Measurements from ENCODE around the gene CALML4.
"Not testable (repeated sequence)": the region's sequence is repeated elsewhere in the genome, so short reads cannot be mapped to it uniquely, and the experiment has no call there.

Gene CALML4

DNA sequence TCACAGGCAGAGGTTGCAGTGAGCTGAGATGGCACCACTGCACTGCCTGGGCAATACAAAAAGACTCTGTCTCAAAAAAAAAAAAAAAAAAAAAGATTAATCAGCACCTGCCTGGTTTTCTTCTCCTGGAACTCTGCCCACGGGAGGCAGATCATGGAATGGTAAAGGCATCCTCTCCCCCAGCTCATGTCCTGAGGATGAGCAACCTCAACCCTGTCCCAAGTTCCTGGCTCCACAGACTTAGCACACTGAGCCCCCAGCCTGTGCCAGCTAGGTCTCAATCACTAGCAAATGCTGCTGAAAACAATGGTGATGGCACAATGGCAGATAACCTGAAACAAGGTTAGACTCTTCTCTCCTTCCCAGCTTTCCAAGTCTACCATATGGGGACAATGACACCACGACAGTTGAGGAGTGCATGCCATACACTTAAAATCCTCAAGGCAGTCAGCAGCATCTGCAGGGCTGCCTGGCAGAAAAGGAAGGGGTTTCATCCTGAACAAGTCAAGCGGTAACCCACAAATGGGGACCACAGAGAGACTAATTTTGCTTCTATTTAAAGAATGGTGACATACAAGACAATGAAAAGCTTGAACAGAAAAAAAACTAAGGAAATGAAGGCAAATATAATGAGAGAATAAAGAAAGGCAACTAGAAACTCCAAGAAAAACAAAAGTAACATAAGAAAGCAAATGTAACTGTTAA lies 19.6 kb upstream of the CALML4 start:
- no peak for DNase-seq (ENCODE audit: low read depth in 2 of 3, low spot score in 2 of 3)

- no peak for DNase-seq (ENCODE audit: low read depth in 2 of 3, low spot score in 2 of 3)
Measured at GRCh38 chr15:68224108-68224507, 19.0 kb upstream of the CALML4 start.

GRCh38 chr15:68223171-68223570 lies 18.0 kb upstream of the CALML4 start:
- no peak for DNase-seq (ENCODE audit: low read depth in 2 of 3, low spot score in 2 of 3)

- not testable (repeated sequence) for DNase-seq (ENCODE audit: low read depth in 2 of 3, low spot score in 2 of 3)
Measured at GRCh38 chr15:68222432-68222743, 17.3 kb upstream of the CALML4 start.

DNA sequence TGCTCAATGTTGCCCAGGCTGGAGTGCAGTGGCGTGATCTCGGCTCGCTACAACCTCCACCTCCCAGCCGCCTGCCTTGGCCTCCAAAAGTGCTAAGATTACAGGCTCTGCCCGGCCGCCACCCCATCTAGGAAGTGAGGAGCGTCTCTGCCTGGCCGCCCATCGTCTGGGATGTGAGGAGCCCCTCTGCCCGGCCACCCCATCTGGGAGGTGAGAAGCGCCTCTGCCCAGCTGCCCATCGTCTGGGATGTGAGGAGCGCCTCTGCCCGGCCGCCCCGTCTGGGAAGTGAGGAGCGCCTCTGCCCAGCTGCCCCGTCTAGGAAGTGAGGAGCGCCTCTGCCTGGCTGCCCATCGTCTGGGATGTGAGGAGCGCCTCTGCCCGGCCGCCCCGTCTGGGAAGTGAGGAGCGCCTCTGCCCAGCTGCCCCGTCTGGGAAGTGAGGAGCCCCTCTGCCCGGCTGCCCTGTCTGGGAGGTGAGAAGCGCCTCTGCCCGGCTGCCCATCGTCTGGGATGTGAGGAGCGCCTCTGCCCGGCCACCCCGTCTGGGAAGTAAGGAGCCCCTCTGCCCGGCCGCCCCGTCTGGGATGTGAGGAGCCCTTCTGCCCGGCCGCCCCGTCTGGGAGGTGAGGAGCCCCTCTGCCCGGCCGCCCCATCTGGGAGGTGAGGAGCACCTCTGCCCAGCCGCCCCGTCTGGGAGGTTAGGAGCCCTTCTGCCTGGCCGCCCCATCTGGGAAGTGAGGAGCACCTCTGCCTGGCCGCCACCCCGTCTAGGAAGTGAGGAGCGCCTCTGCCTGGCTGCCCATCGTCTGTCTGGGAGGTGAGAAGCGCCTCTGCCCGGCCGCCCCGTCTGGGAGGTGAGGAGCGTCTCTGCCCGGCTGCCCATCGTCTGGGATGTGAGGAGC lies 16.6 kb upstream of the CALML4 start:
- not testable (repeated sequence) for DNase-seq (ENCODE audit: low read depth in 2 of 3, low spot score in 2 of 3)

GRCh38 chr15:68220967-68221366 lies 15.8 kb upstream of the CALML4 start:
- DNase-seq (ENCODE audit: low read depth in 2 of 3, low spot score in 2 of 3), result no peak

GRCh38 chr15:68220489-68220888 lies 15.4 kb upstream of the CALML4 start:
- DNase-seq (ENCODE audit: low read depth in 2 of 3, low spot score in 2 of 3), result no peak

GRCh38 chr15:68218847-68219798 lies 14.0 kb upstream of the CALML4 start:
- DNase-seq (ENCODE audit: low read depth in 2 of 3, low spot score in 2 of 3), result no peak

GRCh38 chr15:68218331-68218730 lies 13.2 kb upstream of the CALML4 start:
- DNase-seq (ENCODE audit: low read depth in 2 of 3, low spot score in 2 of 3), result no peak

DNA sequence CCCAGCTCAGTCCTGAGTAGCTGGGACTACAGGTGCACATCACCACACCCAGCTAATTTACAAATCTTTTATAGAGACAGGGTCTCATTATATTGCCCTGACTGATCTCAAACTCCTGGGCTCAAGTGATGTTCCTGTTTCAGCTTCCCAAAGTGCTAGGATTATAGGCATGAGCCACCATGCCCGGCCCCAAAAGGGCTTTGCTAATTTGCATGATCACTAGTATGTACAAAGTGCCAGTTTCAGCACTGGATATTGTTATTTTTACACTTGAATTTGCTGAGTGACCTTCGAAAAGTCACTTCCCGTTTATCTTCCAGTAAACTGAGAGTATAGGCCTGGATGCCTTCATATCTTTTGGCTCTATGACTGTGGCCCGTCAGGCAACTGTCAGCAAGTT lies 12.2 kb upstream of the CALML4 start:
- no peak for DNase-seq (ENCODE audit: low read depth in 2 of 3, low spot score in 2 of 3)

- no peak for DNase-seq (ENCODE audit: low read depth in 2 of 3, low spot score in 2 of 3)
Measured at GRCh38 chr15:68214838-68215254, 9.7 kb upstream of the CALML4 start.

DNA sequence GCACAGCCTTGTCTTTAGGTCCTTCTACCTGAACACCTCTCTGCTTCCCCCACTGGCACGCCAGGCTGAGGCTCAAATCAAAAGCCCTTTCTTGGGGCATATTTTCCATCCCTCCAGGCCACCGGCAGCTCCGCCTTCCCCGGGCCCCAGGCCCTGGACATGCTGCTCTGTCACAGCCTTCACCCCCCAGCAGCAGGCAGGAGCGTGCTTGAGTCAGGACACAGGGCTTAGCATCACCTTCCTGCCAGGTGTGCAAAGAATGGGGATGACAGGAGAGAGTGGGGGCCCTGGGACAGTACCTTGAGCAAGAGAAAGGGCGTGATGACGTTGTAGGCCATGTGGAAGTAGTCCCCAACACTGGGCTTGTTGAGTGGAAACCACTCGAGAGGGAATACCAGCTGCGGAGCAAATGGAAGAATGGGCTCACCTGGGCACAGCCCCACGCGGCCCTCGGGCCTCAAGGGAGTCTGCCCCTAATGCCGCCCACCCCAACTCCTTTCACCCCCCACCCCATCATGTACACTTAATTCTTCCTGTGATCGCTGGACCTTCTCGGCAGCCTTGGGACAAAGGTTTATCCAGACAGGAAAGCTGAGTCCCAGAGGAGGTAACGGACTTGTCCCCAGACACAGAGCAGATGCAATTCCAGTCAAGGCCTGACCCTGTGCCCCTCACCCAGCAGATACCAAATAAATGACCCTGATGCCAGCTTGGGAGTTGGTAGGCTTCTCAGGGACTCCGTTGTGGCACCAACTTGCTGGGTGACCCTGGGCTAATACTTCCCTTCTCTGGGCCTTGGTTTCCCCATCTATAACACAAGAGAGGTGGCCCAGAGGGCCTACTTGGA lies 9.1 kb upstream of the CALML4 start:
- DNase-seq (ENCODE audit: low read depth in 2 of 3, low spot score in 2 of 3), result no peak

- DNase-seq (ENCODE audit: low read depth in 2 of 3, low spot score in 2 of 3), result not testable (repeated sequence)
Measured at GRCh38 chr15:68213491-68213845, 8.3 kb upstream of the CALML4 start.

- no peak for DNase-seq (ENCODE audit: low read depth in 2 of 3, low spot score in 2 of 3)
Measured at GRCh38 chr15:68211656-68212320, 6.7 kb upstream of the CALML4 start.

GRCh38 chr15:68210821-68211655 lies 5.9 kb upstream of the CALML4 start:
- peak; percentile 16 to 38 (median 34) for DNase-seq (ENCODE audit: low read depth in 2 of 3, low spot score in 2 of 3)

GRCh38 chr15:68210409-68210756 lies 5.3 kb upstream of the CALML4 start:
- DNase-seq (ENCODE audit: low read depth in 2 of 3, low spot score in 2 of 3), result no peak

- peak in 1 of 3 experiments; percentile 14 for DNase-seq (ENCODE audit: low read depth in 2 of 3, low spot score in 2 of 3)
Measured at GRCh38 chr15:68209735-68210408, 4.7 kb upstream of the CALML4 start.

DNA sequence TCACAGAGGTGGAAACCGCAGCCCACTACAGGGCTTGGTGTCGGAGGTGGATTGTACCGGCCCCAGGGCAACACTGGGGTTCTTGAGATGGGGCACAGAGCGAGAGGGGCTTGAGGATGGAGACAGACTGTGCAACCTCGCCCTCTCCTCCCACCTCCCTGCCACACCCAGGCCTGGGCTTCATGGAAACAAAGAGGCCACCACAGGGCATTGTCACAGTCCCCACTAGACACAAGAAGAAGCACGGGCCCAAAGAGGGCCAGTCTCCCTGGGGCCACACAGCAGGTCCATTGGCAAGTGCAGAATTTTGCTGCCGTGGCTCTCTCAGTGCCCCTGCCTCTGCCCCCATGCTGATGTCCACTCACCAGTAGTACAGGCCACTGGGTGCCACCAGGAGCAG lies 4.1 kb upstream of the CALML4 start:
- no peak for DNase-seq (ENCODE audit: low read depth in 2 of 3, low spot score in 2 of 3)
